ENCODE measurements around the gene MEGF11. TPM values are rescaled to one million over a fixed set of nuclear protein-coding genes. Genes with fewer than 3 reads are reported as not detected.

MEGF11 gene
- total RNA-seq, 1 experiment from 2014 or later, result 0.09 TPM

- peaks cover 9% of the 10 kb centered on the region for H3K27me3 Mint-ChIP-seq (ENCODE audit: unreplicated experiment)
- intact Hi-C loops (cut with micrococcal nuclease; ENCODE audit: unreplicated experiment), result no loop called here
- no peaks in the 10 kb centered on the region for H3K9me3 Mint-ChIP-seq (ENCODE audit: low read depth, unreplicated experiment)
- no TSS peak for BruUV-seq (replicated peaks)
- CTCF ChIA-PET, result interaction anchor here (1.4 kb wide), 1 partner anchor 13 kb away, joined by 3 read pairs; no protein-coding TSS in a partner anchor
- H3K4me1 Mint-ChIP-seq (ENCODE audit: low read depth, unreplicated experiment), result no peaks in the 10 kb centered on the region
- no peaks in the 10 kb centered on the region for H3K36me3 Mint-ChIP-seq (ENCODE audit: insufficient read depth, unreplicated experiment)
- DNase-seq, result no peak
- TF ChIP-seq CTCF (IDR thresholded peaks at IDR 0.05; ENCODE audit: unreplicated experiment), result no peak
- H3K27ac Mint-ChIP-seq (ENCODE audit: unreplicated experiment), result no peak overlapping the region
- H3K4me3 Mint-ChIP-seq (ENCODE audit: low read depth, unreplicated experiment), result no peak overlapping the region
These were observed 115.3 kb downstream of the MEGF11 start for GRCh38 chr15:66138096-66138783.

- TF ChIP-seq CTCF (IDR thresholded peaks at IDR 0.05; ENCODE audit: unreplicated experiment), result no peak
- no peak overlapping the region for H3K4me3 Mint-ChIP-seq (ENCODE audit: low read depth, unreplicated experiment)
- no peak overlapping the region for H3K27ac Mint-ChIP-seq (ENCODE audit: unreplicated experiment)
- CTCF ChIA-PET, result no interaction called here
- no peaks in the 10 kb centered on the region for H3K4me1 Mint-ChIP-seq (ENCODE audit: low read depth, unreplicated experiment)
- H3K36me3 Mint-ChIP-seq (ENCODE audit: insufficient read depth, unreplicated experiment), result no peaks in the 10 kb centered on the region
- peaks cover under 1% of the 10 kb centered on the region for H3K27me3 Mint-ChIP-seq (ENCODE audit: unreplicated experiment)
- H3K9me3 Mint-ChIP-seq (ENCODE audit: low read depth, unreplicated experiment), result no peaks in the 10 kb centered on the region
- BruUV-seq (replicated peaks), result no TSS peak
- intact Hi-C loops (cut with micrococcal nuclease; ENCODE audit: unreplicated experiment), result no loop called here
- DNase-seq, result no peak
These were observed 116.6 kb downstream of the MEGF11 start for GRCh38 chr15:66136948-66137347.

GRCh38 chr15:66135664-66136063 is 117.9 kb downstream of the MEGF11 start:
- TF ChIP-seq CTCF (IDR thresholded peaks at IDR 0.05; ENCODE audit: unreplicated experiment), result no peak

GRCh38 chr15:66134284-66134683 is 119.3 kb downstream of the MEGF11 start:
- no peak for DNase-seq
- H3K9me3 Mint-ChIP-seq (ENCODE audit: low read depth, unreplicated experiment), result no peaks in the 10 kb centered on the region
- no peaks in the 10 kb centered on the region for H3K27me3 Mint-ChIP-seq (ENCODE audit: unreplicated experiment)
- no TSS peak for BruUV-seq (replicated peaks)
- no peaks in the 10 kb centered on the region for H3K36me3 Mint-ChIP-seq (ENCODE audit: insufficient read depth, unreplicated experiment)
- H3K27ac Mint-ChIP-seq (ENCODE audit: unreplicated experiment), result no peak overlapping the region
- peaks cover 24% of the 10 kb centered on the region for H3K4me1 Mint-ChIP-seq (ENCODE audit: low read depth, unreplicated experiment)
- no peak for TF ChIP-seq CTCF (IDR thresholded peaks at IDR 0.05; ENCODE audit: unreplicated experiment)
- intact Hi-C loops (cut with micrococcal nuclease; ENCODE audit: unreplicated experiment), result no loop called here
- no peak overlapping the region for H3K4me3 Mint-ChIP-seq (ENCODE audit: low read depth, unreplicated experiment)
- CTCF ChIA-PET, result no interaction called here

More at GRCh38 chr15:66135664-66136063, 117.9 kb downstream of the MEGF11 start:
- Mint-ChIP-seq H3K27ac (ENCODE audit: unreplicated experiment) (no peak overlapping the region), H3K9me3 (ENCODE audit: low read depth, unreplicated experiment) (no peaks in the 10 kb centered on the region), H3K27me3 (ENCODE audit: unreplicated experiment) (no peaks in the 10 kb centered on the region), H3K4me1 (ENCODE audit: low read depth, unreplicated experiment) (peaks cover 10% of the 10 kb centered on the region), H3K4me3 (ENCODE audit: low read depth, unreplicated experiment) (no peak overlapping the region), H3K36me3 (ENCODE audit: insufficient read depth, unreplicated experiment) (no peaks in the 10 kb centered on the region)
- no TSS peak for BruUV-seq (replicated peaks)
- DNase-seq, result no peak
- CTCF ChIA-PET, result no interaction called here
- intact Hi-C loops (cut with micrococcal nuclease; ENCODE audit: unreplicated experiment), result no loop called here
